Globus pallidus (tissue), 1 donor: ENCODE results near the gene CD7.

Source experiments
- DNase-seq: peaks from one replicate; pipeline ENCODE4 v3.0.0-alpha.2; 2015; ENCODE audit warnings: low spot score

Gene CD7

GRCh38 chr17:82328141-82328993, 11.0 kb upstream of the CD7 start:
- DNase-seq = no peak

GRCh38 chr17:82327757-82328140, 10.3 kb upstream of the CD7 start:
- DNase-seq = no peak

GRCh38 chr17:82327289-82327688, 9.9 kb upstream of the CD7 start:
- DNase-seq = no peak

- no peak for DNase-seq
Observed at GRCh38 chr17:82325286-82326180, 8.1 kb upstream of the CD7 start.

- no peak for DNase-seq
Observed at GRCh38 chr17:82324566-82325285, 7.3 kb upstream of the CD7 start.

- DNase-seq = no peak
Observed at GRCh38 chr17:82323514-82324234, 6.3 kb upstream of the CD7 start.

GRCh38 chr17:82322526-82323453, 5.4 kb upstream of the CD7 start:
- DNase-seq = no peak

GRCh38 chr17:82321947-82322466, 4.6 kb upstream of the CD7 start:
- no peak for DNase-seq

GRCh38 chr17:82320956-82321927, 3.8 kb upstream of the CD7 start:
- DNase-seq = no peak

GRCh38 chr17:82320140-82320840, 2.9 kb upstream of the CD7 start:
- no peak for DNase-seq

GRCh38 chr17:82319619-82320062, 2.2 kb upstream of the CD7 start:
- no peak for DNase-seq

- no peak for DNase-seq
Observed at GRCh38 chr17:82318772-82319606, 1.6 kb upstream of the CD7 start.

- no peak for DNase-seq
Observed at GRCh38 chr17:82318169-82318498, 726 bp upstream of the CD7 start.

- DNase-seq = no peak
Observed at GRCh38 chr17:82316651-82317393, 586 bp downstream of the CD7 start.

- DNase-seq = no peak
Observed at GRCh38 chr17:82315703-82316358, 1.6 kb downstream of the CD7 start.
